Peyer's patch (tissue), 4 donors: ENCODE results near the gene FKRP. TPM values are rescaled to one million over a fixed set of nuclear protein-coding genes. Genes with fewer than 3 reads are reported as not detected.

ENCODE experiments used
- DNase-seq, 3 donors: peaks; one replicate each; pipeline ENCODE4 v3.0.0-alpha.2; 2017 to 2019
- H3K27ac ChIP-seq, 4 donors: fragments of 200-600 bp; sonication (generic); one replicate each; pipeline ENCODE4 v1.5.1; 2016 to 2019
- H3K27me3 ChIP-seq, 2 donors: fragments of 200-600 bp; sonication (generic); one replicate each; pipeline ENCODE4 v1.5.1; 2019
- H3K36me3 ChIP-seq, 3 donors: fragments of 200-600 bp; sonication (generic); one replicate each; pipeline ENCODE4 v1.5.1; 2016 to 2019
- H3K4me1 ChIP-seq, 4 donors: fragments of 200-600 bp; sonication (generic); one replicate each; pipeline ENCODE4 v1.5.1; 2016 to 2019
- H3K4me3 ChIP-seq, 4 donors: fragments of 200-600 bp; sonication (generic); 1 replicate in 3 of 4; 2 replicates in 1 of 4; pipeline ENCODE4 v1.5.1; 2016 to 2019; ENCODE audit warnings: mild to moderate bottlenecking in 1 of 4
- H3K9me3 ChIP-seq, 4 donors: fragments of 200-600 bp; sonication (generic); one replicate each; pipeline ENCODE4 v1.5.1; 2016 to 2019; ENCODE audit warnings: mild to moderate bottlenecking in 1 of 4
- POLR2A ChIP-seq, 2 donors: fragments of 450-650 bp; IDR thresholded peaks; one replicate each; pipeline ENCODE4 v1.5.1; 2017; ENCODE audit warnings: antibody characterized with exemption in 2 of 2, mild to moderate bottlenecking in 2 of 2, moderate library complexity in 2 of 2
- total RNA-seq, 4 donors: library from RNA; depleted of rRNA; stranded (reverse); fragments of >200 nt; gene quantifications; one replicate each; pipeline ENCODE4 v1.1.0, GENCODE V29; 2016
- TF ChIP-seq, protein P1 (sequence below), 6 experiments: fragments of 450-650 bp in 4 of 6; fragments of 200-600 bp in 2 of 6; sonication (generic) in 1 of 6; IDR thresholded peaks; one replicate each; pipeline ENCODE4 v1.5.1; 2017 to 2019; ENCODE audit warnings: antibody characterized with exemption in 6 of 6, mild to moderate bottlenecking in 3 of 6, moderate library complexity in 1 of 6

FKRP gene
- total RNA-seq, 4 donors from 2014 or later, result 9.1 to 18.6 (median 15.3) TPM

DNA sequence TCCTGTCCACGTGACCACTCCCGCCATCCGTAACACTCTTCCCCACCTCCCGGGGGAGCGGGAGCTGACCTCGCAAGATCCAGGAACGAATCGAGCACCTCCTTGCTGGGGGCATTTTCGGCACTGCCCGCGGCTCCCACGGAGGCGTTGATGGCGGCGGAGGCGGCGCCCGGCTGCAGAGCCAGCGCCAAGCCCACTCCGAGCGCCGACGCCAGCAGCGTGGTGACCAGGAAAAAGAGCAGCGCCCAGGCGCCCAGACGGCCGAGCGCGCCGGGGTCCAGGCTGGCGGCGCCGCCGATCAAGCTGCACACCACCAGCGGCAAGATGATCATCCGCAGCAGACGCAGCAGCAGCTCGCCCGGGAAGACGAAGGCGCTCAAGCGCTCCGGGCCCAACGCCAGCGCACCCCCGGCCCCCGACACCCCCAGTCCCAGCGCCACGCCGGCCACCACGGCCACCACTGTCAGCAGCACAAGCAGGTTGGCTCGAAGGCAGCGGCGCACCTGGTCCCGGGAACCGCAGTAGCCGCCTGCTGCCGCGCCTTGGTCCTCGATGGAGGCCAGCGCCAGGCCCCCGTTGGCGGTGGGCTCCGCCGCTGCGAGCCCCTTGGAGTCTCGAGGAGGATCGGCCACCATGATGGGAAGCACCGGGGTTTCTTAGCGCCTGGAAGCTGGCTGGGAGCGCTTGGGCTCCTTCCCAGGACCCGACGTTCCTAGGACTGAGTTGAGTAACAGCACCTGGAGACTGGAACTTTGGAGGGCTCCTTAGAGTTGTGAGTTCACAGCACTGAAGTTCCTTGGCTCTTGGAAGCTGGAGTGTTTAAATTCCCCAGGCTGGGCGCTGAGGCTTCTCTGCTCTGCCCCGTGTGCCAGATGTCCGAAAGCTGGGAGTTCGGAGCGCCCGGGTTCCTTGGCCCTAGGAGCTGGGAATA lies 41.7 kb downstream of the FKRP start:
- DNase-seq, result peak; percentile 38 to 74 (median 70)
- Histone ChIP-seq H3K27ac (peak overlapping the region; percentile 80 to 96 (median 86)), H3K27me3 (no peaks in the 10 kb centered on the region), H3K4me3 (peak overlapping the region; percentile 82 to 90 (median 86)), H3K4me1 (peaks cover 0 to 33% (median 16%) of the 10 kb centered on the region in 4 donors), H3K36me3 (peaks cover 0 to 10% (median 0%) of the 10 kb centered on the region in 3 donors), H3K9me3 (no peaks in the 10 kb centered on the region)
- TF ChIP-seq, protein P1, sequence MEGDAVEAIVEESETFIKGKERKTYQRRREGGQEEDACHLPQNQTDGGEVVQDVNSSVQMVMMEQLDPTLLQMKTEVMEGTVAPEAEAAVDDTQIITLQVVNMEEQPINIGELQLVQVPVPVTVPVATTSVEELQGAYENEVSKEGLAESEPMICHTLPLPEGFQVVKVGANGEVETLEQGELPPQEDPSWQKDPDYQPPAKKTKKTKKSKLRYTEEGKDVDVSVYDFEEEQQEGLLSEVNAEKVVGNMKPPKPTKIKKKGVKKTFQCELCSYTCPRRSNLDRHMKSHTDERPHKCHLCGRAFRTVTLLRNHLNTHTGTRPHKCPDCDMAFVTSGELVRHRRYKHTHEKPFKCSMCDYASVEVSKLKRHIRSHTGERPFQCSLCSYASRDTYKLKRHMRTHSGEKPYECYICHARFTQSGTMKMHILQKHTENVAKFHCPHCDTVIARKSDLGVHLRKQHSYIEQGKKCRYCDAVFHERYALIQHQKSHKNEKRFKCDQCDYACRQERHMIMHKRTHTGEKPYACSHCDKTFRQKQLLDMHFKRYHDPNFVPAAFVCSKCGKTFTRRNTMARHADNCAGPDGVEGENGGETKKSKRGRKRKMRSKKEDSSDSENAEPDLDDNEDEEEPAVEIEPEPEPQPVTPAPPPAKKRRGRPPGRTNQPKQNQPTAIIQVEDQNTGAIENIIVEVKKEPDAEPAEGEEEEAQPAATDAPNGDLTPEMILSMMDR (IDR thresholded peaks at IDR 0.05), result no peak
- peak; percentile 11 to 15 for TF ChIP-seq POLR2A (IDR thresholded peaks at IDR 0.05)

DNA sequence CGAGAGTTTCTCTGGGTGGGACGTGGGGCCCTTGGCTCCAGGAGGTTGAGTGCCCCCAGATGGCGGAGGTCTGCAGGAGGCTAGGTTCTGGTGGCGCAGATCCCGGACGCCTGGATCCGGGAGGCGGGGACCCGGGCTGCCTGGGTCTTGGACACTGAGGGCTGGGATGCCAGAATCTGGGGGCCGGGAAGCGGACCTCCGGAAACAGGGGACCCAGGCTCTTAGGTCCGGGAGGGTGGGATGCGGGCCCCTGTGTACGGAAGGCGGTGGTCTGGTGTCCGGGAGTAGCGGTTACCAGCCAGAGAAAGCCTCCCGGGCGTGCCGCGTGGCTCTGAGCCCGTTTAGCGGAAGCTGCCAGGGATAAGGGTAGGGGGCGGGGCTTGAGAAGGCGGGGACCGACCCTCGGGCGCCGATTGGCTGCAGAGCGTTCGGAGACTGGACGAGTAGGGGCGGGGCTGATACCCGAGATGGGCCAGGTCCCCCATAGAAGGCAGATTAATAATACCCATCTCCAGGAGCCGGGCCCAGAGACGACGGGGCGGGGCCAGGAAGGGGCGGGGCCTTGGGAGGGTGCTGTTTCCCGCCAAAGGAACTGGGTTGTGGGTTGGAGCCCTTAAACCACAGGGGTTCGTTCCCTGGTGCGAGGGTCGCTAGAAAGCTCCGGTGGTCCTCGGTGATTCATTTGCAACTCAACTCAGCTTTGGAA lies 42.6 kb downstream of the FKRP start, which contains the start of gene SLC1A5:
SLC1A5 (minus strand) TSS at position 333 of the 706 bp plus-strand sequence. CDS start 629 bp downstream, outside the sequence.
- H3K36me3 ChIP-seq, result peaks cover 0 to 2% (median 0%) of the 10 kb centered on the region in 3 donors
- TF ChIP-seq, protein P1 (IDR thresholded peaks at IDR 0.05), result no peak
- TF ChIP-seq POLR2A (IDR thresholded peaks at IDR 0.05), result peak; percentile 97 to 98
- peak within 1 kb of the TSS; percentile 80 to 96 (median 86) for H3K27ac ChIP-seq
- no peaks in the 10 kb centered on the region for H3K9me3 ChIP-seq
- H3K27me3 ChIP-seq, result no peaks in the 10 kb centered on the region
- peaks cover 0 to 33% (median 16%) of the 10 kb centered on the region in 4 donors for H3K4me1 ChIP-seq
- DNase-seq, result peak; percentile 96 to 100 (median 99)
- peak within 1 kb of the TSS; percentile 82 to 90 (median 86) for H3K4me3 ChIP-seq

GRCh38 chr19:46788968-46789338 lies 43.1 kb downstream of the FKRP start:
- Histone ChIP-seq H3K27me3 (no peaks in the 10 kb centered on the region), H3K4me1 (peaks cover 0 to 31% (median 14%) of the 10 kb centered on the region in 4 donors), H3K4me3 (peak overlapping the region in 2 of 4 donors; percentile 83 to 90), H3K9me3 (no peaks in the 10 kb centered on the region), H3K36me3 (no peaks in the 10 kb centered on the region), H3K27ac (peak overlapping the region in 2 of 4 donors; percentile 25 to 91)
- no peak for DNase-seq
- TF ChIP-seq POLR2A (IDR thresholded peaks at IDR 0.05), result no peak
- TF ChIP-seq, protein P1 (IDR thresholded peaks at IDR 0.05), result no peak

DNA sequence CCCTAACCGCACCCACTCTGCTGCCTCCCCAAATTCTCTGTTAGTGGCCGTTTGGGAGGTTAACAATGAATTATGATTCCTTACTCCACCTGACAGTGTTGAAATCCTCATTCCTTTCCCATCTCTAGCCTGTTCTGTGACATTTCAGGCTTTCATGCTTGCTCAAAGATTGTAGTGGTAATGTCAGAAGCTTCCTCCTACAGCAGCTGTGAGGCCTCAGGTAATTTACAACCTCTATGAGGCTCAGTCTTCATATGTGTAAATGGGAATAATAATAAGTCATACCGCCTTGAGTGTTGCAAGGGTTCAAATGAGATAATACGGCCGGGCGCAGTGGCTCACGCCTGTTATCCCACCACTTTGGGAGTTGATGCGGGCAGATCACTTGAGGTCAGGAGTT lies 43.5 kb downstream of the FKRP start:
- Histone ChIP-seq H3K4me3 (no peak overlapping the region), H3K36me3 (no peaks in the 10 kb centered on the region), H3K9me3 (no peaks in the 10 kb centered on the region), H3K27ac (no peak overlapping the region), H3K27me3 (no peaks in the 10 kb centered on the region), H3K4me1 (peaks cover 0 to 27% (median 10%) of the 10 kb centered on the region in 4 donors)
- no peak for TF ChIP-seq POLR2A (IDR thresholded peaks at IDR 0.05)
- TF ChIP-seq, protein P1 (IDR thresholded peaks at IDR 0.05), result no peak
- no peak for DNase-seq

- Histone ChIP-seq H3K27ac (no peak overlapping the region), H3K4me3 (no peak overlapping the region), H3K9me3 (no peaks in the 10 kb centered on the region), H3K27me3 (no peaks in the 10 kb centered on the region), H3K36me3 (no peaks in the 10 kb centered on the region), H3K4me1 (peaks cover 0 to under 1% (median 0%) of the 10 kb centered on the region in 4 donors)
- DNase-seq, result no peak
- no peak for TF ChIP-seq POLR2A (IDR thresholded peaks at IDR 0.05)
- TF ChIP-seq, protein P1 (IDR thresholded peaks at IDR 0.05), result no peak
These were observed 46.1 kb downstream of the FKRP start for GRCh38 chr19:46791944-46792343.
